Fibroblast of lung (primary cell): ENCODE results near the gene MEX3A. TPM values are rescaled to one million over a fixed set of nuclear protein-coding genes. Genes with fewer than 3 reads are reported as not detected.

Experiments
- DNase-seq, 2 donors: peaks; one replicate each; pipeline versions ENCODE4 v3.0.0 to v3.0.0-alpha.2; 2010; ENCODE audit warnings: low read depth in 2 of 2
- H2AFZ ChIP-seq: 2 replicates; pipeline ENCODE4 v1.5.1; 2012; ENCODE audit warnings: low read length, control low read depth, inconsistent platforms
- H3K27ac ChIP-seq: 2 replicates; pipeline ENCODE4 v1.5.1; 2011; ENCODE audit warnings: low read length, control low read depth; ENCODE audit not compliant: insufficient read depth
- H3K27me3 ChIP-seq: 2 replicates; pipeline ENCODE4 v1.5.1; 2011; ENCODE audit warnings: mild to moderate bottlenecking, low read length; ENCODE audit not compliant: control insufficient read depth, insufficient read depth
- H3K36me3 ChIP-seq: 2 replicates; pipeline ENCODE4 v1.5.1; 2011; ENCODE audit warnings: low read length; ENCODE audit not compliant: control insufficient read depth, insufficient read depth
- H3K4me1 ChIP-seq: 2 replicates; pipeline ENCODE4 v1.5.1; 2011; ENCODE audit warnings: low read length; ENCODE audit not compliant: control insufficient read depth, insufficient read depth; ENCODE audit errors: extremely low read depth
- H3K4me2 ChIP-seq: 2 replicates; pipeline ENCODE4 v1.5.1; 2011; ENCODE audit warnings: low read length, control low read depth; ENCODE audit not compliant: insufficient read depth; ENCODE audit errors: extremely low read depth
- H3K4me3 ChIP-seq, 4 experiments: fragments of 200-600 bp in 1 of 4; sonication (generic) in 1 of 4; replicated peaks in 1 of 4; 2 replicates each; pipeline ENCODE4 v1.5.1; 2011 to 2016; ENCODE audit warnings: low read length in 4 of 4, low read depth in 3 of 4, mild to moderate bottlenecking in 3 of 4, control low read depth in 2 of 4, inconsistent platforms in 1 of 4, mixed read lengths in 1 of 4; ENCODE audit not compliant: insufficient read depth in 1 of 4; ENCODE audit errors: control extremely low read depth in 1 of 4
- H3K79me2 ChIP-seq: 2 replicates; pipeline ENCODE4 v1.5.1; 2012; ENCODE audit warnings: mild to moderate bottlenecking, low read length, inconsistent platforms; ENCODE audit not compliant: control insufficient read depth, insufficient read depth
- H3K9ac ChIP-seq: 2 replicates; pipeline ENCODE4 v1.5.1; 2011; ENCODE audit warnings: mild to moderate bottlenecking, low read length, control low read depth; ENCODE audit not compliant: insufficient read depth
- H3K9me3 ChIP-seq: 2 replicates; pipeline ENCODE4 v1.5.1; 2012; ENCODE audit warnings: low read depth, low read length; ENCODE audit not compliant: control insufficient read depth, insufficient read depth
- H4K20me1 ChIP-seq: 2 replicates; pipeline ENCODE4 v1.5.1; 2011; ENCODE audit warnings: low read length; ENCODE audit not compliant: control insufficient read depth, insufficient read depth; ENCODE audit errors: extremely low read depth
- EZH2 ChIP-seq: IDR thresholded peaks from 2 replicates; pipeline ENCODE4 v1.5.1; 2012; ENCODE audit warnings: low read length, control low read depth, mild to moderate bottlenecking; ENCODE audit errors: missing control alignments
- polyA plus RNA-seq, 2 donors: library from polyadenylated mRNA; depleted of rRNA in 1 of 2; stranded (reverse) in 1 of 2; unstranded in 1 of 2; fragments of >200 nt; gene quantifications; 2 replicates each; pipeline ENCODE4 v1.2.1, GENCODE V29; 2011 to 2012; ENCODE audit warnings: missing spikeins in 1 of 2
- total RNA-seq: library from RNA; depleted of rRNA; stranded (reverse); fragments of >200 nt; gene quantifications from 2 replicates; pipeline ENCODE4 v1.2.1, GENCODE V29; 2014
- TF ChIP-seq, protein P1 (sequence below), 2 donors: IDR thresholded peaks in 1 of 2; conservative IDR thresholded peaks in 1 of 2; 1 replicate in 1 of 2; 2 replicates in 1 of 2; pipeline ENCODE4 v1.5.1; 2011 to 2012; ENCODE audit warnings: low read length in 2 of 2, control low read depth in 1 of 2, inconsistent platforms in 1 of 2, low read depth in 1 of 2, mild to moderate bottlenecking in 1 of 2

MEX3A gene
- total and polyA plus RNA-seq, 2 donors (not counting 1 experiment from before 2014, with no cell fraction given) = 0.96 to 1.7 TPM

DNA sequence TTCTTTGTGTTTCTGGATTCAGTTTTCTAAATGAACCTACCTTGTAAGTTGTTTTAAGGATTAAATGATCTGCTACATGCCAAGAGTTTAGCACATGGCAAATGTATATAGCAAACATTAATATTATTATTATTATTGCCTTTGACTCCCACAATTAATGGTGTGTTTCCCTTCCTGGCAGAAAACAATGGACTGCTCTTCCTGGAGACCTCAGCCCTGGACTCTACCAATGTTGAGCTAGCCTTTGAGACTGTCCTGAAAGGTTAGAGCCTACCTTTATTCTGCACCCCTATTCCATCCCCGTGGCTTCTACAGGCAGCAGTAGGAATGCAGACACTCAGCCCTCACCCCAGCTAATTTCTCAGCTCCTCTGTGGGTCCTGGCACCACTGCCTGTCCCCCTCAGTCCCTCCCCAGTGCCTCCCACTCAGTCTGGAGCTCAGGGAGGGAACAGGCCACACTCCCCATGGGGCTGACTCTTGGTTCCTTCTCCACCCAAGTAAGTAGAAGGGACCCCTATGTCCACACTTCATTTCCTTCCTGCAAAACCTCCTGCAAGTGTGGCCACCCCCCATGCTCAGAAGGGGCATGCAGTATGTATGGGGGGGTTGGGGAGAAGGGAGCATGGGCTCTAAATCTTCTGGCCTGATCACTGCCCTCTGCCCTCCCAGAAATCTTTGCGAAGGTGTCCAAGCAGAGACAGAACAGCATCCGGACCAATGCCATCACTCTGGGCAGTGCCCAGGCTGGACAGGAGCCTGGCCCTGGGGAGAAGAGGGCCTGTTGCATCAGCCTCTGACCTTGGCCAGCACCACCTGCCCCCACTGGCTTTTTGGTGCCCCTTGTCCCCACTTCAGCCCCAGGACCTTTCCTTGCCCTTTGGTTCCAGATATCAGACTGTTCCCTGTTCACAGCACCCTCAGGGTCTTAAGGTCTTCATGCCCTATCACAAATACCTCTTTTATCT lies 12.5 kb downstream of the MEX3A start:
- Histone ChIP-seq H3K27me3 (no peaks in the 10 kb centered on the region), H3K36me3 (no peaks in the 10 kb centered on the region), H2AFZ (no peak overlapping the region), H3K9ac (no peak overlapping the region), H3K79me2 (no peaks in the 10 kb centered on the region), H3K27ac (no peak overlapping the region), H4K20me1 (no peaks in the 10 kb centered on the region), H3K9me3 (no peaks in the 10 kb centered on the region), H3K4me3 (no peak overlapping the region), H3K4me2 (no peak overlapping the region), H3K4me1 (no peaks in the 10 kb centered on the region)
- DNase-seq = no peak
- TF ChIP-seq, protein P1, sequence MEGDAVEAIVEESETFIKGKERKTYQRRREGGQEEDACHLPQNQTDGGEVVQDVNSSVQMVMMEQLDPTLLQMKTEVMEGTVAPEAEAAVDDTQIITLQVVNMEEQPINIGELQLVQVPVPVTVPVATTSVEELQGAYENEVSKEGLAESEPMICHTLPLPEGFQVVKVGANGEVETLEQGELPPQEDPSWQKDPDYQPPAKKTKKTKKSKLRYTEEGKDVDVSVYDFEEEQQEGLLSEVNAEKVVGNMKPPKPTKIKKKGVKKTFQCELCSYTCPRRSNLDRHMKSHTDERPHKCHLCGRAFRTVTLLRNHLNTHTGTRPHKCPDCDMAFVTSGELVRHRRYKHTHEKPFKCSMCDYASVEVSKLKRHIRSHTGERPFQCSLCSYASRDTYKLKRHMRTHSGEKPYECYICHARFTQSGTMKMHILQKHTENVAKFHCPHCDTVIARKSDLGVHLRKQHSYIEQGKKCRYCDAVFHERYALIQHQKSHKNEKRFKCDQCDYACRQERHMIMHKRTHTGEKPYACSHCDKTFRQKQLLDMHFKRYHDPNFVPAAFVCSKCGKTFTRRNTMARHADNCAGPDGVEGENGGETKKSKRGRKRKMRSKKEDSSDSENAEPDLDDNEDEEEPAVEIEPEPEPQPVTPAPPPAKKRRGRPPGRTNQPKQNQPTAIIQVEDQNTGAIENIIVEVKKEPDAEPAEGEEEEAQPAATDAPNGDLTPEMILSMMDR (conservative IDR thresholded peaks at IDR 0.05 in 1 of 2, IDR thresholded peaks at IDR 0.05 in 1 of 2; ENCODE audit: low read depth in 1 of 2, low read length in 2 of 2) = no peak
- TF ChIP-seq EZH2 = no peak

GRCh38 chr1:156067262-156067661 lies 15.0 kb downstream of the MEX3A start:
- no peaks in the 10 kb centered on the region for H3K4me1 ChIP-seq
- H2AFZ ChIP-seq = no peak overlapping the region
- no peaks in the 10 kb centered on the region for H3K27me3 ChIP-seq
- no peak overlapping the region for H3K4me3 ChIP-seq
- no peak overlapping the region for H3K4me2 ChIP-seq
- no peaks in the 10 kb centered on the region for H3K9me3 ChIP-seq
- H3K27ac ChIP-seq = no peak overlapping the region
- no peaks in the 10 kb centered on the region for H3K36me3 ChIP-seq
- H3K9ac ChIP-seq = no peak overlapping the region
- no peak for DNase-seq
- H4K20me1 ChIP-seq = no peaks in the 10 kb centered on the region
- H3K79me2 ChIP-seq = no peaks in the 10 kb centered on the region
- no peak for TF ChIP-seq EZH2
- TF ChIP-seq, protein P1 (conservative IDR thresholded peaks at IDR 0.05 in 1 of 2, IDR thresholded peaks at IDR 0.05 in 1 of 2; ENCODE audit: low read depth in 1 of 2, low read length in 2 of 2) = no peak

DNA sequence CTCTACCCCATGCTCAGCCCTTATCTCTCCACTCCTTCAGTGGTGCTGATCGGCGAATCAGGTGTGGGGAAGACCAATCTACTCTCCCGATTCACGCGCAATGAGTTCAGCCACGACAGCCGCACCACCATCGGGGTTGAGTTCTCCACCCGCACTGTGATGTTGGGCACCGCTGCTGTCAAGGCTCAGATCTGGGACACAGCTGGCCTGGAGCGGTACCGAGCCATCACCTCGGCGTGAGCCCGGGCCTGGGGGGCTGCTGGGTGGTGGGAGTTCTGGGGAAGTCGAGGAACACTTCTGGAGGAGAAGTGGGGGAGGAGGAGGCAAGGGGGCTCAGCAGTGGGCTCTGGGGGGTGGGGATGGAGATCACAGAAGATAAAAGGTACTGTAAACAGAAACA lies 16.4 kb downstream of the MEX3A start:
- H3K79me2 ChIP-seq = no peaks in the 10 kb centered on the region
- no peaks in the 10 kb centered on the region for H3K9me3 ChIP-seq
- H3K27ac ChIP-seq = no peak overlapping the region
- TF ChIP-seq, protein P1 (conservative IDR thresholded peaks at IDR 0.05 in 1 of 2, IDR thresholded peaks at IDR 0.05 in 1 of 2; ENCODE audit: low read depth in 1 of 2, low read length in 2 of 2) = no peak
- no peak for TF ChIP-seq EZH2
- H2AFZ ChIP-seq = no peak overlapping the region
- H3K4me2 ChIP-seq = no peak overlapping the region
- no peaks in the 10 kb centered on the region for H4K20me1 ChIP-seq
- no peaks in the 10 kb centered on the region for H3K36me3 ChIP-seq
- no peak overlapping the region for H3K4me3 ChIP-seq
- H3K9ac ChIP-seq = no peak overlapping the region
- no peak for DNase-seq
- no peaks in the 10 kb centered on the region for H3K4me1 ChIP-seq
- no peaks in the 10 kb centered on the region for H3K27me3 ChIP-seq
